GM13976 (cell line): ENCODE measurements around the gene C17orf100.

Experiments used
- DNase-seq: peaks from one replicate; pipeline ENCODE4 v3.0.0; 2012; ENCODE audit warnings: low spot score
- in situ Hi-C: fragments of 300-500 bp; cut with MboI; formaldehyde crosslinking; loops from one replicate; pipeline ENCODE4 v1.12.0; 2022; ENCODE audit warnings: low sequenced_read_pairs, mixed read lengths, inconsistent platforms; ENCODE audit not compliant: unreplicated experiment
- TF ChIP-seq, protein P1 (sequence below): IDR thresholded peaks from 2 replicates; pipeline ENCODE4 v1.5.1; 2012; ENCODE audit warnings: borderline replicate concordance, mild to moderate bottlenecking; ENCODE audit not compliant: insufficient read depth; ENCODE audit errors: extremely low read depth, missing control alignments, control extremely low read depth

Gene C17orf100

DNA sequence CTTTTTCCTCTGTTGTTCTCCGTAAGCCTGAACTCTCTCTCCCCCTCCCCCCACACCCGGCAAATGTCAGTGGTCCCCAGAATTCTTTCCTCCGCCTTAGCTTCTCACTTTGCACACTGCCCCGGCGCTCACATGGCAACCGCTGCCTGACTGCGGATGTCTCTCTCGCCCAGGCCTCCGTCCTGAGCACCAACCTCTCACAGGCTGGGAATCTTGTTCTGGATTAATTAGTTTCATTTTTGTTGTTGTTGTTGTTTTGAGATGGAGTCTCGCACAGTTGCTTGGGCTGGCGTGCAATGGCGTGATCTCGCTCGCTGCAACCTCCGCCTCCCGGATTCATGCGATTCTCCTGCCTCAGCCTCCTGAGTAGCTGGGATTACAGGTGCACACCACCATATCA, 16.7 kb downstream of the C17orf100 start:
- in situ Hi-C loops: loop anchor here (25.0 kb wide), 1 partner anchor 344 kb away; the partner anchor contains the start of genes BCL6B and RNASEK
- TF ChIP-seq, protein P1, sequence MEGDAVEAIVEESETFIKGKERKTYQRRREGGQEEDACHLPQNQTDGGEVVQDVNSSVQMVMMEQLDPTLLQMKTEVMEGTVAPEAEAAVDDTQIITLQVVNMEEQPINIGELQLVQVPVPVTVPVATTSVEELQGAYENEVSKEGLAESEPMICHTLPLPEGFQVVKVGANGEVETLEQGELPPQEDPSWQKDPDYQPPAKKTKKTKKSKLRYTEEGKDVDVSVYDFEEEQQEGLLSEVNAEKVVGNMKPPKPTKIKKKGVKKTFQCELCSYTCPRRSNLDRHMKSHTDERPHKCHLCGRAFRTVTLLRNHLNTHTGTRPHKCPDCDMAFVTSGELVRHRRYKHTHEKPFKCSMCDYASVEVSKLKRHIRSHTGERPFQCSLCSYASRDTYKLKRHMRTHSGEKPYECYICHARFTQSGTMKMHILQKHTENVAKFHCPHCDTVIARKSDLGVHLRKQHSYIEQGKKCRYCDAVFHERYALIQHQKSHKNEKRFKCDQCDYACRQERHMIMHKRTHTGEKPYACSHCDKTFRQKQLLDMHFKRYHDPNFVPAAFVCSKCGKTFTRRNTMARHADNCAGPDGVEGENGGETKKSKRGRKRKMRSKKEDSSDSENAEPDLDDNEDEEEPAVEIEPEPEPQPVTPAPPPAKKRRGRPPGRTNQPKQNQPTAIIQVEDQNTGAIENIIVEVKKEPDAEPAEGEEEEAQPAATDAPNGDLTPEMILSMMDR: no peak
- DNase-seq: no peak

DNA sequence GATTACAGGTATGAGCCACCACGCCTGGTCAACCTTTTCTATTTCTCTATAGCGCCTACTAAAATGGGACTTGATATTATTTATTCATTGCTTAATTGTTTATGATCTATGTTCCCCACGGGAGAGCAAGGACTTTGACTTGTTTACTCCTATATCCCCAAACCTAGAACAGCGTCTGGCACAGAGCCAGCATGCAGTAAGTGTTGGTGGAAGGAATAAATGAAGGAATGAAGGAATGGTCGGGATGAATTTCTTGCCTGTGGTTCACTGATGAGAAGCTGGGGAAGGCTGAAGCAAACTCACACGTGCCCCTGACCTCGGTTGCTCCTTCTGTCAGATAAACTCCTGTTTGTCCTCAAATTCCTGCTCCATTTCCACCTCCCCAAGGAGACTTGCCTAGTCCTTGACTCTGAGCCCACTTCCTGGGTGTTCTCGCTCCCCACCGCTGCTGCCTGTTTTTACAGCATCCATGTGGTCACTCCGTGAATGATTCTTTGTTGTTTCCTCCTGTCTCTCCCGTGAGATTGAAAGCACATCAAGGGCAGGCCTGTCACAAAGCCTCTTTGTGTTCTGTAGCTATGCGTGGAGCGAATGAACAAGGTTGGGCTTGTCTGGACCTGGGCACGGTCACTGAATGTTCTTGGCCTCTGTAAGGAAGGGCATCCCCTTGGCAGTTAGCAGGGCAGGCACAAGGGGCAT, 17.3 kb downstream of the C17orf100 start:
- DNase-seq: no peak
- in situ Hi-C loops: loop anchor here (25.0 kb wide), 1 partner anchor 343 kb away; the partner anchor contains the start of genes BCL6B and RNASEK
- TF ChIP-seq, protein P1: no peak

DNA sequence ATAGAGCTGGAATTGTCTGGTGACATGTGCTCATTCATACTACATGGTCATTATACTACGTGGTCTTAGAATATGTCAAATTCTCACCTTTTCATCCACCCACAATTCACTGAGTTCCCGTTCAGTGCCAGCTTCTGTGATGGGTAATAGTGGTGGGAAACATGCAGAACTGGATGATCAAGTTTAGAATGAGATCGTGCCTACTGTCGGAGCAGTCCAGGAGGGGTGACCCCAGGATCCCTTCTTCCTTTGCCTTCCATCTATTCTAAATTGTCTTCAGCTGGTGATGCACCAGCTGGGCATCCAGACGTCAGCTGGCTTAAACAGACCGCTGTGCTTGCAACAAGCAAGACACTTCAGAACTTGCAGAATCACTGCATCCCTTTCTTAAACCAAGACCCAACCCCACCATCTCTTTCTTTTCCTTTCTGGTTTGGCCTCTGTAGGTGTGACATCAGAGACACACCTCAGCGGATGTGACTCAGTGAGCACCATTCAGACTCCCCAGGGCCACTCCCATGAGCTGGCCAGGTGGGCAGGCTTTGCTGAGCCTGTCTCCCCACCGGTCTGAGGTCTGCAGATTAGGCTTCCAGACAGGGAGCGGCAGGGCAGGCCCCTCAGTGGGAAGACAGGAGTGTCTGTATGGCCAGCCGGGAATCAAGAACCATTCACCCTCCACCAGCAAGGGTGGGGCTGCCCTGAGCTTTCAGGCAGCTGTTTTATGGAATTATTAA, 18.1 kb downstream of the C17orf100 start:
- in situ Hi-C loops: loop anchor here (25.0 kb wide), 1 partner anchor 343 kb away; the partner anchor contains the start of genes BCL6B and RNASEK
- no peak for DNase-seq
- TF ChIP-seq, protein P1: no peak

DNA sequence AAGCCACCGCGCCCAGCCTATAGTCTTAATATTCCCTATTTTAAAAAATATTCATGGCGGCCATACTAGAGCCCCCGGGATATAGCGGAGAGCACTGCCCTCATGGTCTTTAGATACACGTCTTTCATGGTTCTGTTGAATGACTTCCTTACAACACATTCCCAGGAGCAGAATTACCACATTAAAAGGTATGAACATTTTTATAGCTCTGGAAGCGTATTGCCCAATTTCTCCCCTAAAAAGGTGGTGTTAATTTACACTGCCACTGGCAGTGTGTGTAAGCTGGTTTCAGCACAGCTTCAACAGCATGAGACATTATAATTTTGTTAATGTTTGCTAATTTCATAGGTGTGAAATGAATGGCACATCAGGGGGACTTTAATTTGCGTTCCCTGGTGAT, 19.0 kb downstream of the C17orf100 start:
- TF ChIP-seq, protein P1: no peak
- DNase-seq: no peak
- in situ Hi-C loops: loop anchor here (25.0 kb wide), 1 partner anchor 342 kb away; the partner anchor contains the start of genes BCL6B and RNASEK

DNA sequence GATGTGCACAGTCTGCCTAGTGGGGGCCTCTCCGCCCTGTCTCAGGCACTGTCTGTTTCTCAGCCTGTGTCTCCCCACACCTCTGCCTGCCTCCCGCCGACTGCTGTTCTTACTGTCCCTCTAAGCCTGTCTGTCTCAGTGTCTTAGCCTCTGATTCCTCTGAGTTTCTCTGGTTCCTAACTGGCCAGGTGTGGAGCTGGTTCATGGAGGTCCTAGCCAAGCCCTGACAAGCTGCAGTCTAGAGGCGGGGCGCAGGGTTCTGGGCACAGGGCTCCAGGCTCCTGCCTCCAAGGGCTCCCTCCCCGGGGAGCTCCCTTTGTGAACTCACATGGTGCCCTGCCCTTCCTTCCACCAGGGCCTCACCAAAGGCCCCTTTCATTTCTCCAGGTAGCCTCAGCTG, 19.4 kb downstream of the C17orf100 start:
- in situ Hi-C loops: loop anchor here (25.0 kb wide), 1 partner anchor 341 kb away; the partner anchor contains the start of genes BCL6B and RNASEK
- DNase-seq: no peak
- TF ChIP-seq, protein P1: no peak

DNA sequence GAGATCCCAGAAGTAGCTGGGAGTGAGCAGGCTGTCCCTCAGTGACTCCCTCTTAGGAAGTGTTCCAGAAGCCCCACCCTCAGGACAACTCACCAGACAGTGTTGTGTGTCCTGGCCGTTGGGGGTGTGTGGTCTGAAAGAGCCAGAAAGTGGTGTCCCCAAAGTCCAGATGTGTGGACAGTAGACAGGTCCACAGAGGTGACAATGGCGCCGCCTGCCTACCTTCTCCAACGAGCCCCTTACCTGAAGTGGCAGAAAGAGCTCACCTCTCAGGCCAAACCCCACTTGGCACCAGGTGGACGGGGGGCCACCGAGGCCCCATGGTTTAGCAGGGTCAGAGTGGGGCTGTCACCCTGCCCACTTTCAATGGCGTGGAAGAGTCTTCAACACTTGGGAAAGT, 19.9 kb downstream of the C17orf100 start:
- TF ChIP-seq, protein P1: no peak
- no peak for DNase-seq
- in situ Hi-C loops: loop anchor here (25.0 kb wide), 1 partner anchor 341 kb away; the partner anchor contains the start of genes BCL6B and RNASEK
